Measurements from ENCODE around the gene AQR.
"Not testable (repeated sequence)": the region's sequence is repeated elsewhere in the genome, so short reads cannot be mapped to it uniquely, and the experiment has no call there.

AQR gene

GRCh38 chr15:34812369-34812768, 157.2 kb downstream of the AQR start:
- DNase-seq, result no peak

GRCh38 chr15:34810443-34811129, 159.0 kb downstream of the AQR start:
- no peak for DNase-seq

GRCh38 chr15:34809186-34809585, 160.4 kb downstream of the AQR start:
- no peak for DNase-seq

GRCh38 chr15:34808016-34808415, 161.5 kb downstream of the AQR start:
- DNase-seq, result no peak

- not testable (repeated sequence) for DNase-seq
Measured at GRCh38 chr15:34807241-34807640, 162.3 kb downstream of the AQR start.

GRCh38 chr15:34804776-34805175, 164.8 kb downstream of the AQR start:
- no peak for DNase-seq

- no peak for DNase-seq
Measured at GRCh38 chr15:34804113-34804512, 165.4 kb downstream of the AQR start.

GRCh38 chr15:34802803-34803750, 166.5 kb downstream of the AQR start:
- DNase-seq, result no peak

GRCh38 chr15:34802371-34802770, 167.2 kb downstream of the AQR start:
- no peak for DNase-seq
